Stimulated activated CD8-positive, alpha-beta memory T cell treated with anti-CD3 and anti-CD28 coated beads, Interleukin-12 subunit alpha, Interleukin-12 subunit beta, amount 100 ng/mL, for 24 hours (primary cell): ENCODE data around the gene AP5B1.

ENCODE experiments used
- DNase-seq: peaks from one replicate; pipeline ENCODE4 v3.0.0-alpha.2; 2020; ENCODE audit errors: extremely low read depth

AP5B1 gene

GRCh38 chr11:65780770-65781151, at the start of gene AP5B1:
Gene AP5B1 (minus strand): TSS chr11:65780976. CDS start chr11:65780591, 385 bp downstream.
- DNase-seq = peak; percentile 35

GRCh38 chr11:65829459-65829858, 48.7 kb upstream of the AP5B1 start:
- no peak for DNase-seq

- DNase-seq = no peak
Observed at GRCh38 chr11:65826984-65827735, 46.4 kb upstream of the AP5B1 start.

- no peak for DNase-seq
Observed at GRCh38 chr11:65822776-65823528, 42.2 kb upstream of the AP5B1 start.

- DNase-seq = no peak
Observed at GRCh38 chr11:65821107-65821506, 40.3 kb upstream of the AP5B1 start.

- DNase-seq = peak; percentile 87
Observed at GRCh38 chr11:65817835-65818680, 37.3 kb upstream of the AP5B1 start.

- DNase-seq = no peak
Observed at GRCh38 chr11:65817312-65817834, 36.6 kb upstream of the AP5B1 start.

GRCh38 chr11:65816696-65817095, 35.9 kb upstream of the AP5B1 start:
- DNase-seq = no peak

- DNase-seq = no peak
Observed at GRCh38 chr11:65814986-65815565, 34.3 kb upstream of the AP5B1 start.

GRCh38 chr11:65814131-65814985, 33.6 kb upstream of the AP5B1 start:
- DNase-seq = no peak

GRCh38 chr11:65811764-65812475, 31.1 kb upstream of the AP5B1 start:
- no peak for DNase-seq

- no peak for DNase-seq
Observed at GRCh38 chr11:65810046-65810868, 29.5 kb upstream of the AP5B1 start.

- DNase-seq = no peak
Observed at GRCh38 chr11:65809496-65809895, 28.7 kb upstream of the AP5B1 start.

GRCh38 chr11:65808744-65809341, 28.1 kb upstream of the AP5B1 start:
- no peak for DNase-seq

GRCh38 chr11:65806979-65807378, 26.2 kb upstream of the AP5B1 start:
- no peak for DNase-seq

- no peak for DNase-seq
Observed at GRCh38 chr11:65803797-65804492, 23.2 kb upstream of the AP5B1 start.

GRCh38 chr11:65802841-65803240, 22.1 kb upstream of the AP5B1 start:
- DNase-seq = no peak
